Nephron progenitor cell (in vitro differentiated cells): ENCODE results near the gene CLDN10.
"Not testable (repeated sequence)": the region's sequence is repeated elsewhere in the genome, so short reads cannot be mapped to it uniquely, and the experiment has no call there.

Experiments
- DNase-seq: peaks from one replicate; pipeline ENCODE4 v3.0.0; 2021
- H3K27ac Mint-ChIP-seq: 2 replicates; pipeline ENCODE4 v1.8.0; 2021; ENCODE audit warnings: mild to moderate bottlenecking, moderate library complexity, mixed read lengths
- H3K27me3 Mint-ChIP-seq: 2 replicates; pipeline ENCODE4 v1.8.0; 2021; ENCODE audit warnings: mild to moderate bottlenecking, low read depth, mixed read lengths; ENCODE audit not compliant: poor library complexity
- H3K36me3 Mint-ChIP-seq: 2 replicates; pipeline ENCODE4 v1.8.0; 2021; ENCODE audit warnings: low read depth, mixed read lengths
- H3K4me1 Mint-ChIP-seq: 2 replicates; pipeline ENCODE4 v1.8.0; 2021; ENCODE audit warnings: mixed read lengths
- H3K4me3 Mint-ChIP-seq: 2 replicates; pipeline ENCODE4 v1.8.0; 2021; ENCODE audit warnings: mild to moderate bottlenecking, moderate library complexity, mixed read lengths
- H3K9me3 Mint-ChIP-seq: 2 replicates; pipeline ENCODE4 v1.8.0; 2021; ENCODE audit warnings: mild to moderate bottlenecking, moderate library complexity, mixed read lengths
- TF ChIP-seq, protein P1 (sequence below): fragments of 200-600 bp; sonication (generic); IDR thresholded peaks from 2 replicates; pipeline ENCODE4 v1.5.0; 2021; ENCODE audit warnings: antibody characterized with exemption

Gene CLDN10

DNA sequence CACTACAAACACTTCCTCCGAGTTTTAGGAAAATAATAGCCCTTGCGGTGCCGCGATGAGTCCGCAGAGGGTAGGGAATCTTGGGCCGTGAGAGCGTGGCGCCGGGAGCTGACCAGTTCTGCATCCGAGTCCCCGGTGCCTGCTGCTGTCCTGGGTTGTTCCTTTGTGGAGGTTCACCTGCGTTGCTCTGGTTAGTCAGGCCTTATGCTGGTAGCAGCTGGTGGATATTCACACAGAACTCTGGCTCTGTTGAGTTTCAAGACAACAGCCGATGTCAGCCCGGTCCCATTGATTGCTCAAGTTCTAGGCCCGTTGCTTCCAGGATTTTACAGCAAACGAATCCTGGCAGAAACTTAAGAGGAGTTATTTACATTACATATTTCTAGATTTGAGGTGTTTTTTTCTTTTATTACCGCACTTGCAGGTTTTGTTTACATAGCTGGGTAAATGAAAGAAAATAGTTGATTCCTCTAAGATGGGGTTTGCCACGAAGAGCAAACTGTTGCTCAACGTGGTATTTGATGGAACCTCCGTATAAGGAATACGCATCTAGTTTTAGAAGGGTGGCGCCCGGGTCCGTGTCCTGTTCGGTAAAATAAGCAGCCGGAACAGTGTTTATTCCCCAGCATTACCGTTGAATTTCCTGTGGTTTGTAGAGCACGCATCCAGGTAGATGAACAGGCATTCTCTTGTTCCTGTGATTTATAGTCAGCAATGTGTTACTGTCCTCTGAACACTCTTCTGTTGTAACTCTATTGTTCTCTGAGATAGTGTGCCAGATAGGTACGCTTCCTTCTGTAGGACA is 1.3 kb downstream of the CLDN10 start:
- Mint-ChIP-seq H3K36me3 (no peaks in the 10 kb centered on the region), H3K27ac (no peak overlapping the region), H3K27me3 (peaks cover 64% of the 10 kb centered on the region), H3K9me3 (peaks cover 7% of the 10 kb centered on the region), H3K4me1 (peaks cover 40% of the 10 kb centered on the region), H3K4me3 (peak overlapping the region; percentile 77)
- DNase-seq, result peak; percentile 18
- TF ChIP-seq, protein P1, sequence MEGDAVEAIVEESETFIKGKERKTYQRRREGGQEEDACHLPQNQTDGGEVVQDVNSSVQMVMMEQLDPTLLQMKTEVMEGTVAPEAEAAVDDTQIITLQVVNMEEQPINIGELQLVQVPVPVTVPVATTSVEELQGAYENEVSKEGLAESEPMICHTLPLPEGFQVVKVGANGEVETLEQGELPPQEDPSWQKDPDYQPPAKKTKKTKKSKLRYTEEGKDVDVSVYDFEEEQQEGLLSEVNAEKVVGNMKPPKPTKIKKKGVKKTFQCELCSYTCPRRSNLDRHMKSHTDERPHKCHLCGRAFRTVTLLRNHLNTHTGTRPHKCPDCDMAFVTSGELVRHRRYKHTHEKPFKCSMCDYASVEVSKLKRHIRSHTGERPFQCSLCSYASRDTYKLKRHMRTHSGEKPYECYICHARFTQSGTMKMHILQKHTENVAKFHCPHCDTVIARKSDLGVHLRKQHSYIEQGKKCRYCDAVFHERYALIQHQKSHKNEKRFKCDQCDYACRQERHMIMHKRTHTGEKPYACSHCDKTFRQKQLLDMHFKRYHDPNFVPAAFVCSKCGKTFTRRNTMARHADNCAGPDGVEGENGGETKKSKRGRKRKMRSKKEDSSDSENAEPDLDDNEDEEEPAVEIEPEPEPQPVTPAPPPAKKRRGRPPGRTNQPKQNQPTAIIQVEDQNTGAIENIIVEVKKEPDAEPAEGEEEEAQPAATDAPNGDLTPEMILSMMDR, result no peak

DNA sequence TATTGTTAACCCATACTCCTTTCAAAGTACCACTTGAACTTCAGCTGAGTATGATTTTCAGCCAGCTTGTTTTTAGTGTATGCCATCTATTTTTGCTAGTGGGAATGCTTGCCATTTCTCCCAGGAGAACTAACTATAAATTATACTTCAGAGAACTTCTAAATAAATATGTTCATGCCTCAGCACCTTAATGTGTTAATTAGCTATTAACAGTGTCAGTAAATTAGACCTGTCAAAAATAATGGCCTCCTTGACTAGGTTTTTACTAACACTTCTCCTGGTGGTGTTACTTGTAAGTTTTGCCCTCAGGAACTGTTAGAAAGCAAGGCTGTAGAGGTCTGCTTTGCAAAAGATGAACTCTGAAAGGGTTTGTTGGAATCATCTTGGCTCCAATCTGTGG is 4.5 kb downstream of the CLDN10 start:
- DNase-seq, result no peak
- TF ChIP-seq, protein P1, result no peak
- peaks cover 7% of the 10 kb centered on the region for H3K9me3 Mint-ChIP-seq
- H3K4me3 Mint-ChIP-seq, result no peak overlapping the region
- no peak overlapping the region for H3K27ac Mint-ChIP-seq
- H3K27me3 Mint-ChIP-seq, result peaks cover 47% of the 10 kb centered on the region
- H3K36me3 Mint-ChIP-seq, result no peaks in the 10 kb centered on the region
- H3K4me1 Mint-ChIP-seq, result peaks cover 22% of the 10 kb centered on the region

DNA sequence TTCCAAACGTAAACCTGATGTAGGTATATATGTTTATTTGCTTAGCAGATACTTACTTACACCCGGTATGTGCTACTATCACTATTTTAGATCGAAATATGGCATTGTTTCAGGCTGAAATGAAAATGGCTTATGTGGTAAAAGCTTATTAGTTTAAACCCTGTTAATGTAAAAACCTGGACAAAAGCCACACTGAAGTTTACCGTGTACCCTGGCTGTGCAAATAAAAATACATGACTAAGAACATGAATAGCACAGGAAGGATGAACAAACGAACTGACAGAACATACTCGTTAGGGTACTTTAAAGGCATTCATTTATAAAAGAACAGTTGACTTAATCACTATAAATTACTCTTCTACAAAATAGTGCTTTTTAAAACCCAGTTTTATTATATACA is 6.6 kb downstream of the CLDN10 start:
- no peak for DNase-seq
- no peak overlapping the region for H3K27ac Mint-ChIP-seq
- H3K36me3 Mint-ChIP-seq, result no peaks in the 10 kb centered on the region
- H3K4me1 Mint-ChIP-seq, result peaks cover 16% of the 10 kb centered on the region
- H3K27me3 Mint-ChIP-seq, result peaks cover 26% of the 10 kb centered on the region
- H3K9me3 Mint-ChIP-seq, result peaks cover 7% of the 10 kb centered on the region
- H3K4me3 Mint-ChIP-seq, result no peak overlapping the region
- TF ChIP-seq, protein P1, result no peak

DNA sequence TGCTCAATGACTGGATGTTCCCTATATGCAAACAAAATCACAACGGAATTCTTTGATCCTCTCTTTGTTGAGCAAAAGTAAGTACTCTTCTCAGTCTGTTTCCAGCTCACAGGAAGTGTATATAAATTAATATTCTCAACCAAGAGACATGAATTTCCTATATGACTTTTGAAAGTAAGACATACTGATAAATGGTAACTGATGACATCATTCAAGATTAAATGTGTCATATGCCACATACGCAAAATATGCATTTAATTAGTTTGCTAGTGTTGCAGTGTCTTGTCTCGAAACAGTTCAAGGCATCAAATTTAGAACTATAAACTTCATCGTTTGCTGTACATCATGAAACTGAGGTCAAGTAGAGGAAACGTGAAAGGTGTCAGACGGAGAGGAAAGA is 7.9 kb downstream of the CLDN10 start:
- Mint-ChIP-seq H3K4me1 (peaks cover 16% of the 10 kb centered on the region), H3K27ac (no peak overlapping the region), H3K9me3 (peaks cover 2% of the 10 kb centered on the region), H3K27me3 (peaks cover 16% of the 10 kb centered on the region), H3K4me3 (no peak overlapping the region), H3K36me3 (no peaks in the 10 kb centered on the region)
- DNase-seq, result no peak
- TF ChIP-seq, protein P1, result no peak

DNA sequence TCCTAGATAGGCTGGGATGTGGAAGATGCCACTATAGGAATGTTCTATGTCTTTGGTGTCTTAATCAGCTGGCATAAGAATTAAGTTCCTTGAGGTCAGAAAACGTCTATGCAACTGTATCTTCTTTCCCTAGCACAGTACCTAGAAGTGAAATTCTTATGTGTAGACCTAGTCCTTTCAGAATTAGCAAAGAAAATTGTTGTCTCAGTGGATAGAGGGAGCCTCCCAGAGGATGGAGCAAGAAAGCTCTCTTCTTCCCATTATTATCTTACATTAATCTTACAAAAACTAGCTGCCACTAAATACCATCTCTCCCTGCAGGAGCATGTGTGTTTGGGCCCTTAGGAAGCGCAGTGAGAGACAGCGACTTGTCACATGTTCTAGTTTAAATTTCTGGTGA is 11.6 kb downstream of the CLDN10 start:
- Mint-ChIP-seq H3K4me3 (no peak overlapping the region), H3K36me3 (no peaks in the 10 kb centered on the region), H3K27ac (no peak overlapping the region), H3K4me1 (peaks cover 4% of the 10 kb centered on the region), H3K9me3 (peaks cover 17% of the 10 kb centered on the region), H3K27me3 (peaks cover 5% of the 10 kb centered on the region)
- DNase-seq, result no peak
- TF ChIP-seq, protein P1, result no peak

DNA sequence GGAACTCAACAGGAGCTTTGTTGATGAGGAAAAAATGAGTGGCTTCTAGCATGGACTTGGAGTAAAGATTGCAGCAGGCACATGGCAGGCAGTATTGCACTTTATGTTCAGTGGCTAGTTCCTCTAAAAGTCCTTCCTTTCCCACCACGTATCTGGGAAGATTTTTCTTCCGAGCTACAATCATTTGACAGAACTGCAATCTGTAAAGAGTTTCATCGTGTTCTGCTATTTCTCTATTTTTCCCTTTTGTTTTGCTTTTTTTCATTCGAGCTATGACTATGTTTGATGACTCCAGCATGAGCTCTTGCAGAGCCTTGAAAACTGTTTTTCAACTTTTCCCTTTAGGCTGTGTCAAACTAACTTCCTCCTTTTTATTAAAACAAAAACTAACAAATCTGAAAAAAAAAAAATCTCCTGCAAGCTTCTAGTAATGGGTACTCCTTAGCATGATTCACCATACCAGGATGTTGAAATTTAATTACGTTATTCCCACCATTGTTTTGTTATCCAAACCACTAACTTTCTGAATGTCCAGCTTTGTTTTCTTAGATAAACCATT is 12.3 kb downstream of the CLDN10 start:
- Mint-ChIP-seq H3K36me3 (no peaks in the 10 kb centered on the region), H3K27me3 (peaks cover 6% of the 10 kb centered on the region), H3K27ac (no peak overlapping the region), H3K4me3 (no peak overlapping the region), H3K4me1 (peaks cover 4% of the 10 kb centered on the region), H3K9me3 (peaks cover 17% of the 10 kb centered on the region)
- DNase-seq, result no peak
- TF ChIP-seq, protein P1, result no peak

DNA sequence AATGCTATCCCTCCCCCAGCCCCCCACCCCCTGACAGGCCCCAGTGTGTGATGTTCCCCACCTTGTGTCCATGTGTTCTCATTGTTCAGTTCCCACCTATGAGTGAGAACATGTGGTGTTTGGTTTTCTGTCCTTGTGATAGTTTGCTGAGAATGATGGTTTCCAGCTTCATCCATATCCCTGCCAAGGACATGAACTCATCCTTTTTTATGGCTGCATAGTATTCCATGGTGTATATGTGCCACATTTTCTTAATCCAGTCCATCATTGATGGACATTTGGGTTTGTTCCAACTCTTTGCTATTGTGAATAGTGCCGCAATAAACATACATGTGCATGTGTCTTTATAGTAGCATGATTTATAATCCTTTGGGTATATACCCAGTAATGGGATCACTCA is 13.2 kb downstream of the CLDN10 start:
- H3K36me3 Mint-ChIP-seq, H3K27me3 Mint-ChIP-seq, H3K27ac Mint-ChIP-seq, H3K4me3 Mint-ChIP-seq, H3K4me1 Mint-ChIP-seq, DNase-seq: not testable (repeated sequence)
- peaks cover 17% of the 10 kb centered on the region for H3K9me3 Mint-ChIP-seq
